Measurements from ENCODE around the gene RTP3. TPM values are rescaled to one million over a fixed set of nuclear protein-coding genes. Genes with fewer than 3 reads are reported as not detected.

The RTP3 gene
- total RNA-seq, 4 donors from 2014 or later, result not detected

GRCh38 chr3:46516521-46516920 lies 18.7 kb downstream of the RTP3 start:
- TF ChIP-seq POLR2A (IDR thresholded peaks at IDR 0.05), result no peak
- no peak for TF ChIP-seq CTCF (IDR thresholded peaks at IDR 0.05 in 4 of 5, conservative IDR thresholded peaks at IDR 0.05 in 1 of 5)
- no peaks in the 10 kb centered on the region for H3K9me3 ChIP-seq
- H3K27ac ChIP-seq, result no peak overlapping the region
- no peaks in the 10 kb centered on the region for H3K4me1 ChIP-seq
- H3K27me3 ChIP-seq, result no peaks in the 10 kb centered on the region
- H3K36me3 ChIP-seq, result peaks cover 0 to 50% of the 10 kb centered on the region in 2 donors
- intact Hi-C loops (cut with DNase I; ENCODE audit: low total_unique reads) (no loop called here), in situ Hi-C loops (cut with MboI; ENCODE audit: low sequenced_read_pairs in 4 of 4) (no loop called here)
- ATAC-seq (no peak), DNase-seq (no peak)
- H3K4me3 ChIP-seq, result no peak overlapping the region

- TF ChIP-seq POLR2A (IDR thresholded peaks at IDR 0.05) (no peak), CTCF (IDR thresholded peaks at IDR 0.05 in 4 of 5, conservative IDR thresholded peaks at IDR 0.05 in 1 of 5) (no peak)
- H3K27me3 ChIP-seq, result no peaks in the 10 kb centered on the region
- H3K9me3 ChIP-seq, result no peaks in the 10 kb centered on the region
- no peak for ATAC-seq
- DNase-seq, result no peak
- H3K36me3 ChIP-seq, result peaks cover 0 to 54% of the 10 kb centered on the region in 2 donors
- intact Hi-C loops (cut with DNase I; ENCODE audit: low total_unique reads), result no loop called here
- no peaks in the 10 kb centered on the region for H3K4me1 ChIP-seq
- H3K27ac ChIP-seq, result no peak overlapping the region
- no peak overlapping the region for H3K4me3 ChIP-seq
- in situ Hi-C loops (cut with MboI; ENCODE audit: low sequenced_read_pairs in 4 of 4), result no loop called here
These were observed 19.4 kb downstream of the RTP3 start for GRCh38 chr3:46517016-46517783.

- no peak for ATAC-seq
- H3K4me1 ChIP-seq, result no peaks in the 10 kb centered on the region
- TF ChIP-seq CTCF (IDR thresholded peaks at IDR 0.05 in 4 of 5, conservative IDR thresholded peaks at IDR 0.05 in 1 of 5) (no peak), POLR2A (IDR thresholded peaks at IDR 0.05) (no peak)
- no peaks in the 10 kb centered on the region for H3K9me3 ChIP-seq
- peaks cover 0 to 54% of the 10 kb centered on the region in 2 donors for H3K36me3 ChIP-seq
- H3K27me3 ChIP-seq, result no peaks in the 10 kb centered on the region
- in situ Hi-C loops (cut with MboI; ENCODE audit: low sequenced_read_pairs in 4 of 4) (no loop called here), intact Hi-C loops (cut with DNase I; ENCODE audit: low total_unique reads) (no loop called here)
- H3K4me3 ChIP-seq, result no peak overlapping the region
- no peak for DNase-seq
- no peak overlapping the region for H3K27ac ChIP-seq
These were observed 20.0 kb downstream of the RTP3 start for GRCh38 chr3:46517784-46518181.

- ATAC-seq (no peak), DNase-seq (no peak)
- Histone ChIP-seq H3K27me3 (no peaks in the 10 kb centered on the region), H3K36me3 (peaks cover 0 to 65% of the 10 kb centered on the region in 2 donors), H3K9me3 (no peaks in the 10 kb centered on the region), H3K4me1 (no peaks in the 10 kb centered on the region), H3K4me3 (no peak overlapping the region), H3K27ac (no peak overlapping the region)
- in situ Hi-C loops (cut with MboI; ENCODE audit: low sequenced_read_pairs in 4 of 4), result no loop called here
- intact Hi-C loops (cut with DNase I; ENCODE audit: low total_unique reads), result no loop called here
- TF ChIP-seq POLR2A (IDR thresholded peaks at IDR 0.05) (no peak), CTCF (IDR thresholded peaks at IDR 0.05 in 4 of 5, conservative IDR thresholded peaks at IDR 0.05 in 1 of 5) (no peak)
These were observed 22.2 kb downstream of the RTP3 start for GRCh38 chr3:46519952-46520351.

All from gastrocnemius medialis (tissue), 4 donors.